GM12878 (cell line): ENCODE results near the gene TACR2. TPM values are rescaled to one million over a fixed set of nuclear protein-coding genes. Genes with fewer than 3 reads are reported as not detected.

ENCODE experiments used
- BHLHE40 ChIP-seq, 2 experiments: fragments of 450-650 bp in 1 of 2; IDR thresholded peaks; 2 replicates each; pipeline ENCODE4 v1.6.1; 2011 to 2017; ENCODE audit warnings: low read depth in 2 of 2, borderline replicate concordance in 1 of 2, improper control_type of control experiment in 1 of 2, low read length in 1 of 2, mild to moderate bottlenecking in 1 of 2
- CBFB ChIP-seq: IDR thresholded peaks from 2 replicates; pipeline ENCODE4 v1.6.1; 2016; ENCODE audit warnings: antibody characterized with exemption, low read depth
- CTCF ChIP-seq, 3 experiments: IDR thresholded peaks in 2 of 3; conservative IDR thresholded peaks in 1 of 3; 2 replicates each; pipeline ENCODE4 v1.5.1; 2011; ENCODE audit warnings: low read depth in 3 of 3, low read length in 3 of 3, mild to moderate bottlenecking in 3 of 3, control low read depth in 2 of 3, moderate library complexity in 2 of 3, inconsistent platforms in 1 of 3, mixed read lengths in 1 of 3; ENCODE audit not compliant: control insufficient read depth in 2 of 3, insufficient read depth in 1 of 3; ENCODE audit errors: extremely low read depth in 1 of 3
- ELK1 ChIP-seq: IDR thresholded peaks from 2 replicates; pipeline ENCODE4 v1.6.1; 2012; ENCODE audit warnings: low read depth, low read length, improper control_type of control experiment
- HSF1 ChIP-seq: fragments of 150-350 bp; IDR thresholded peaks from 2 replicates; pipeline ENCODE4 v1.6.1; 2014; ENCODE audit warnings: mild to moderate bottlenecking, low read depth, low read length
- IRF3 ChIP-seq: fragments of 450-650 bp; IDR thresholded peaks from 2 replicates; pipeline ENCODE4 v1.6.1; 2014; ENCODE audit warnings: mild to moderate bottlenecking
- POLR2A ChIP-seq: IDR thresholded peaks from 2 replicates; pipeline ENCODE4 v1.6.1; 2011; ENCODE audit warnings: low read depth, mild to moderate bottlenecking, low read length
- RELA ChIP-seq: fragments of 450-650 bp; IDR thresholded peaks from 2 replicates; pipeline ENCODE4 v1.8.0; 2014; ENCODE audit warnings: borderline replicate concordance; ENCODE audit not compliant: partially characterized antibody
- ZBTB11 ChIP-seq: fragments of 450-650 bp; formaldehyde crosslinking; IDR thresholded peaks from 2 replicates; pipeline ENCODE4 v1.5.0; 2022; ENCODE audit warnings: mild to moderate bottlenecking, missing genetic modification characterization
- ZNF622 ChIP-seq: fragments of 450-650 bp; IDR thresholded peaks from 2 replicates; pipeline ENCODE4 v1.6.1; 2017; ENCODE audit warnings: mild to moderate bottlenecking, inconsistent platforms
- polyA plus RNA-seq, 11 experiments: library from polyadenylated mRNA; depleted of rRNA in 4 of 11; unstranded in 6 of 11; stranded (reverse) in 5 of 11; fragments of >200 nt; fragmentation: Nextera tagmentation in 4 of 11; fragmentation: Illumina TruSeq in 1 of 11; extraction: Ambion mirVana in 4 of 11; extraction: Trizol in 1 of 11; gene quantifications; 1 replicate in 1 of 11; 2 replicates in 10 of 11; pipeline versions ENCODE4 v1.2.1 to v1.2.3, GENCODE V29; 2011 to 2016; ENCODE audit warnings: inconsistent platforms in 2 of 11, missing spikeins in 2 of 11, low read depth in 1 of 11
- total RNA-seq, 4 experiments: library from RNA; depleted of rRNA in 3 of 4; stranded (reverse); fragments of >200 nt in 3 of 4; fragmentation: Illumina TruSeq in 1 of 4; extraction: Trizol in 1 of 4; gene quantifications; 2 replicates each; pipeline versions ENCODE4 v1.2.1 to v1.2.3, GENCODE V29; 2013 to 2021
- TF ChIP-seq, protein P1 (sequence below): IDR thresholded peaks from 2 replicates; pipeline ENCODE4 v1.6.1; 2012; ENCODE audit warnings: low read depth, low read length, improper control_type of control experiment
- TF ChIP-seq, protein P2 (sequence below): IDR thresholded peaks from 2 replicates; pipeline ENCODE4 v1.6.1; 2012; ENCODE audit warnings: low read depth, low read length, improper control_type of control experiment

Gene TACR2
- total and polyA plus RNA-seq, 10 of the 15 experiments (the other 5 are each of a cell fraction or from before 2014, with no cell fraction given): 0.11 TPM; not detected in 9

DNA sequence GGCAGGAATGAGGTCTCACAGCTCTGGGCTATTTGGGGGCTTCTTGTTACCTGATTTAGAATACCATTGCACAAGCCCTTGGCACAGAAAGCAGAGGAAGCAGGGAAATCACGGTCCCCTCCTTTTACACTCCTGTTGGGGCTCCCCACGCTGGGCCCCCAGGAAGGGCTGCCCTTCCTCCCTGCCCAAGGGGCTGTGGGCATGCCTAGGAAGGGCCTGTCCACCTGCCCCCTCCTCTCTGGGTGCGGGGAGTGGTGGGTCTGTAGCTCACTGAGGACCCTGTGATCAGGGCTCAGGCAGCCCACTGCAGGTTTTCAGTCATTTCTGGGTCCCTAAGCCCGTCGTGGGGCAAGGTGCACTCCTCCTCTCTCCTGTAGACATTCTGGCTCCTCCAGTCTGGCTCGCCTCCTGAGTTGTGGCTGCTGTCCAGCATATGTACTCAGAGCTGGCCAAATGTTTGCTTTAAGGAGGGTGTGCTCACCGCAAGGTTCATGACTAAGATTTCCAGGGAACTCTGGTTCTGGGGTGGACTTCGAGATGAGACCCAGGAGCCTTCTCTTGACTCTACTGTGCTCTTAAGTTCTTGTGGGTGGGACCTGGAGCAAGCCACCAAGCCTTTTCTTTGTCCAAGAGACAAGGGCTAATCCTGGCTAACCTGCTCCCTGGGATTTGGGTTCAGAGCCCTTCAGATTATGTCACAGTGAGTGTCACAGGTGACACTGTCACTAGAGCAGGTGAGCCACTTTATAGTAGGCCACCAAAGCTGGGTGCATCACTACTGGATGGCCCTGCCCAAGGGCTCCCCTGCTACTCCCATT, 56.0 kb downstream of the TACR2 start (continued):
- TF ChIP-seq ELK1 (no peak), ZBTB11 (no peak), HSF1 (no peak), RELA (no peak), CTCF (IDR thresholded peaks at IDR 0.05 in 2 of 3, conservative IDR thresholded peaks at IDR 0.05 in 1 of 3; ENCODE audit: control insufficient read depth in 2 of 3, extremely low read depth in 1 of 3, insufficient read depth in 1 of 3, low read depth in 3 of 3, low read length in 3 of 3) (no peak), CBFB (no peak), POLR2A (no peak), ZNF622 (no peak), IRF3 (no peak), BHLHE40 (IDR thresholded peaks at IDR 0.05; ENCODE audit: borderline replicate concordance in 1 of 2, low read depth in 2 of 2, low read length in 1 of 2) (no peak)
- TF ChIP-seq, protein P1, sequence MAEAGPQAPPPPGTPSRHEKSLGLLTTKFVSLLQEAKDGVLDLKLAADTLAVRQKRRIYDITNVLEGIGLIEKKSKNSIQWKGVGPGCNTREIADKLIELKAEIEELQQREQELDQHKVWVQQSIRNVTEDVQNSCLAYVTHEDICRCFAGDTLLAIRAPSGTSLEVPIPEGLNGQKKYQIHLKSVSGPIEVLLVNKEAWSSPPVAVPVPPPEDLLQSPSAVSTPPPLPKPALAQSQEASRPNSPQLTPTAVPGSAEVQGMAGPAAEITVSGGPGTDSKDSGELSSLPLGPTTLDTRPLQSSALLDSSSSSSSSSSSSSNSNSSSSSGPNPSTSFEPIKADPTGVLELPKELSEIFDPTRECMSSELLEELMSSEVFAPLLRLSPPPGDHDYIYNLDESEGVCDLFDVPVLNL: no peak
- TF ChIP-seq, protein P2, sequence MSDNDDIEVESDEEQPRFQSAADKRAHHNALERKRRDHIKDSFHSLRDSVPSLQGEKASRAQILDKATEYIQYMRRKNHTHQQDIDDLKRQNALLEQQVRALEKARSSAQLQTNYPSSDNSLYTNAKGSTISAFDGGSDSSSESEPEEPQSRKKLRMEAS: no peak
